Kidney epithelial cell (primary cell): ENCODE data around the gene UTS2B. TPM values are rescaled to one million over a fixed set of nuclear protein-coding genes. Genes with fewer than 3 reads are reported as not detected.

Experiments
- DNase-seq: peaks from one replicate; pipeline ENCODE4 v3.0.0-alpha.2; 2010; ENCODE audit warnings: low read depth
- H3K27me3 ChIP-seq: 2 replicates; pipeline ENCODE4 v1.6.0; 2011; ENCODE audit warnings: low read length; ENCODE audit not compliant: control insufficient read depth, insufficient read depth
- H3K36me3 ChIP-seq: 2 replicates; pipeline ENCODE4 v1.5.1; 2011; ENCODE audit warnings: low read length; ENCODE audit not compliant: control insufficient read depth, insufficient read depth
- H3K4me3 ChIP-seq: 2 replicates; pipeline ENCODE4 v1.5.1; 2011; ENCODE audit warnings: low read depth, mild to moderate bottlenecking, control low read depth, low read length
- total RNA-seq: library from RNA; depleted of rRNA; stranded (reverse); fragments of >200 nt; gene quantifications from 2 replicates; pipeline ENCODE4 v1.2.3, GENCODE V29; 2015
- TF ChIP-seq, protein P1 (sequence below): IDR thresholded peaks from 2 replicates; pipeline ENCODE4 v1.5.1; 2011; ENCODE audit warnings: mild to moderate bottlenecking, moderate library complexity, low read length, control low read depth, inconsistent platforms; ENCODE audit not compliant: insufficient read depth, poor library complexity, severe bottlenecking

UTS2B gene
- total RNA-seq, 1 donor from 2014 or later = 0.46 TPM

- no peak for DNase-seq
- peaks cover 3% of the 10 kb centered on the region for H3K36me3 ChIP-seq
- H3K4me3 ChIP-seq = no peak overlapping the region
- TF ChIP-seq, protein P1, sequence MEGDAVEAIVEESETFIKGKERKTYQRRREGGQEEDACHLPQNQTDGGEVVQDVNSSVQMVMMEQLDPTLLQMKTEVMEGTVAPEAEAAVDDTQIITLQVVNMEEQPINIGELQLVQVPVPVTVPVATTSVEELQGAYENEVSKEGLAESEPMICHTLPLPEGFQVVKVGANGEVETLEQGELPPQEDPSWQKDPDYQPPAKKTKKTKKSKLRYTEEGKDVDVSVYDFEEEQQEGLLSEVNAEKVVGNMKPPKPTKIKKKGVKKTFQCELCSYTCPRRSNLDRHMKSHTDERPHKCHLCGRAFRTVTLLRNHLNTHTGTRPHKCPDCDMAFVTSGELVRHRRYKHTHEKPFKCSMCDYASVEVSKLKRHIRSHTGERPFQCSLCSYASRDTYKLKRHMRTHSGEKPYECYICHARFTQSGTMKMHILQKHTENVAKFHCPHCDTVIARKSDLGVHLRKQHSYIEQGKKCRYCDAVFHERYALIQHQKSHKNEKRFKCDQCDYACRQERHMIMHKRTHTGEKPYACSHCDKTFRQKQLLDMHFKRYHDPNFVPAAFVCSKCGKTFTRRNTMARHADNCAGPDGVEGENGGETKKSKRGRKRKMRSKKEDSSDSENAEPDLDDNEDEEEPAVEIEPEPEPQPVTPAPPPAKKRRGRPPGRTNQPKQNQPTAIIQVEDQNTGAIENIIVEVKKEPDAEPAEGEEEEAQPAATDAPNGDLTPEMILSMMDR = no peak
- no peaks in the 10 kb centered on the region for H3K27me3 ChIP-seq
Observed at GRCh38 chr3:191362524-191363090, 32.3 kb upstream of the UTS2B start.

GRCh38 chr3:191362037-191362436, 31.7 kb upstream of the UTS2B start:
- Histone ChIP-seq H3K36me3 (peaks cover 3% of the 10 kb centered on the region), H3K27me3 (no peaks in the 10 kb centered on the region), H3K4me3 (no peak overlapping the region)
- TF ChIP-seq, protein P1 = no peak
- DNase-seq = no peak

GRCh38 chr3:191361456-191361855, 31.1 kb upstream of the UTS2B start:
- no peak for DNase-seq
- TF ChIP-seq, protein P1 = no peak
- Histone ChIP-seq H3K27me3 (no peaks in the 10 kb centered on the region), H3K4me3 (no peak overlapping the region), H3K36me3 (peaks cover 3% of the 10 kb centered on the region)

GRCh38 chr3:191360620-191361019, 30.3 kb upstream of the UTS2B start:
- TF ChIP-seq, protein P1 = no peak
- no peaks in the 10 kb centered on the region for H3K27me3 ChIP-seq
- peaks cover 3% of the 10 kb centered on the region for H3K36me3 ChIP-seq
- H3K4me3 ChIP-seq = no peak overlapping the region
- no peak for DNase-seq

GRCh38 chr3:191358929-191359328, 28.6 kb upstream of the UTS2B start:
- H3K27me3 ChIP-seq = no peaks in the 10 kb centered on the region
- DNase-seq = no peak
- TF ChIP-seq, protein P1 = no peak
- H3K36me3 ChIP-seq = peaks cover 3% of the 10 kb centered on the region
- H3K4me3 ChIP-seq = no peak overlapping the region

- TF ChIP-seq, protein P1 = no peak
- Histone ChIP-seq H3K27me3 (no peaks in the 10 kb centered on the region), H3K36me3 (peaks cover 3% of the 10 kb centered on the region), H3K4me3 (no peak overlapping the region)
- DNase-seq = no peak
Observed at GRCh38 chr3:191357909-191358308, 27.6 kb upstream of the UTS2B start.
